Testis (tissue), 2 donors: ENCODE results near the gene MACO1.

Experiments
- POLR2A ChIP-seq: fragments of 450-650 bp; IDR thresholded peaks from one replicate; pipeline ENCODE4 v1.6.1; 2017; ENCODE audit warnings: antibody characterized with exemption, mild to moderate bottlenecking, moderate library complexity
- TF ChIP-seq, protein P1 (sequence below), 3 experiments: fragments of 450-650 bp in 2 of 3; fragments of 200-600 bp in 1 of 3; sonication (generic) in 1 of 3; IDR thresholded peaks; one replicate each; pipeline ENCODE4 v1.5.1; 2016 to 2019; ENCODE audit warnings: antibody characterized with exemption in 3 of 3, mild to moderate bottlenecking in 2 of 3, moderate library complexity in 1 of 3

DNA sequence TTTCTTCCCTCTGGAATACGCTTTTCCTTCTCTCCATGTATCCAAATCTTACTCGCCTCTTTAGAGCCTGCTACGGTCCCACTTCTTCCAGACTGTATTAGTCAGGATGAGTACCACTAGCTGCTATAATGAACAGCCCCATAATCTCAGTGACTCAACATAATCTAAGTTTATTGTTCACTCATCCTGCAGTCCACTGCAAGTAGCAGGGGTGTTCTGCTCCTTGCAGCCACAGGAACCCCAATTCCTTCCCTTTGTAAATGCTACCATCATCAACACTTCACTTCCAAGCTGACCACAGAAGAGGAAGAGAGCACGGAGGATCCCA lies 94.6 kb downstream of the MACO1 start:
- TF ChIP-seq, protein P1, sequence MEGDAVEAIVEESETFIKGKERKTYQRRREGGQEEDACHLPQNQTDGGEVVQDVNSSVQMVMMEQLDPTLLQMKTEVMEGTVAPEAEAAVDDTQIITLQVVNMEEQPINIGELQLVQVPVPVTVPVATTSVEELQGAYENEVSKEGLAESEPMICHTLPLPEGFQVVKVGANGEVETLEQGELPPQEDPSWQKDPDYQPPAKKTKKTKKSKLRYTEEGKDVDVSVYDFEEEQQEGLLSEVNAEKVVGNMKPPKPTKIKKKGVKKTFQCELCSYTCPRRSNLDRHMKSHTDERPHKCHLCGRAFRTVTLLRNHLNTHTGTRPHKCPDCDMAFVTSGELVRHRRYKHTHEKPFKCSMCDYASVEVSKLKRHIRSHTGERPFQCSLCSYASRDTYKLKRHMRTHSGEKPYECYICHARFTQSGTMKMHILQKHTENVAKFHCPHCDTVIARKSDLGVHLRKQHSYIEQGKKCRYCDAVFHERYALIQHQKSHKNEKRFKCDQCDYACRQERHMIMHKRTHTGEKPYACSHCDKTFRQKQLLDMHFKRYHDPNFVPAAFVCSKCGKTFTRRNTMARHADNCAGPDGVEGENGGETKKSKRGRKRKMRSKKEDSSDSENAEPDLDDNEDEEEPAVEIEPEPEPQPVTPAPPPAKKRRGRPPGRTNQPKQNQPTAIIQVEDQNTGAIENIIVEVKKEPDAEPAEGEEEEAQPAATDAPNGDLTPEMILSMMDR (IDR thresholded peaks at IDR 0.05), result no peak
- no peak for TF ChIP-seq POLR2A
